Mesothelial cell of epicardium (in vitro differentiated cells): ENCODE results near the gene FNIP1. TPM values are rescaled to one million over a fixed set of nuclear protein-coding genes. Genes with fewer than 3 reads are reported as not detected.

Source experiments
- DNase-seq, 2 experiments: peaks; one replicate each; pipeline ENCODE4 v3.0.0; 2021; ENCODE audit warnings: low spot score in 2 of 2; ENCODE audit not compliant: unreplicated experiment in 2 of 2
- H3K27ac Mint-ChIP-seq: 2 replicates; pipeline ENCODE4 v1.8.0; 2021; ENCODE audit warnings: mixed read lengths
- H3K27me3 Mint-ChIP-seq: 2 replicates; pipeline ENCODE4 v1.8.0; 2021; ENCODE audit warnings: low read depth, mixed read lengths
- H3K36me3 Mint-ChIP-seq: 2 replicates; pipeline ENCODE4 v1.8.0; 2021; ENCODE audit warnings: mixed read lengths
- H3K4me1 Mint-ChIP-seq: 2 replicates; pipeline ENCODE4 v1.8.0; 2021; ENCODE audit warnings: mixed read lengths
- H3K4me3 Mint-ChIP-seq: 2 replicates; pipeline ENCODE4 v1.8.0; 2021; ENCODE audit warnings: mild to moderate bottlenecking, moderate library complexity, mixed read lengths
- H3K9me3 Mint-ChIP-seq: 2 replicates; pipeline ENCODE4 v1.8.0; 2021; ENCODE audit warnings: mixed read lengths
- CTCF ChIP-seq: fragments of 200-600 bp; sonication (generic); IDR thresholded peaks from one replicate; pipeline ENCODE4 v1.5.0; 2021; ENCODE audit warnings: antibody characterized with exemption; ENCODE audit not compliant: unreplicated experiment
- total RNA-seq: library from RNA; stranded (reverse); gene quantifications from 3 replicates; pipeline ENCODE4 v1.2.1, GENCODE V29; 2021

Gene FNIP1
- total RNA-seq, 1 donor from 2014 or later = 35.1 TPM

- H3K27me3 Mint-ChIP-seq = peaks cover 3% of the 10 kb centered on the region
- no peak for TF ChIP-seq CTCF
- no peaks in the 10 kb centered on the region for H3K36me3 Mint-ChIP-seq
- no peak overlapping the region for H3K4me3 Mint-ChIP-seq
- no peaks in the 10 kb centered on the region for H3K4me1 Mint-ChIP-seq
- no peak for DNase-seq
- H3K9me3 Mint-ChIP-seq = no peaks in the 10 kb centered on the region
- H3K27ac Mint-ChIP-seq = no peak overlapping the region
These were observed 13.9 kb upstream of the FNIP1 start for GRCh38 chr5:131810510-131811249.

GRCh38 chr5:131795879-131796792 lies 681 bp downstream of the FNIP1 start:
- Mint-ChIP-seq H3K27ac (peak overlapping the region; percentile 98), H3K36me3 (no peaks in the 10 kb centered on the region), H3K4me1 (peaks cover 28% of the 10 kb centered on the region), H3K9me3 (no peaks in the 10 kb centered on the region), H3K27me3 (peaks cover 7% of the 10 kb centered on the region), H3K4me3 (peak overlapping the region; percentile 91)
- peak; percentile 30 to 70 for DNase-seq
- no peak for TF ChIP-seq CTCF

- H3K9me3 Mint-ChIP-seq = no peaks in the 10 kb centered on the region
- H3K27ac Mint-ChIP-seq = peak overlapping the region; percentile 70
- H3K36me3 Mint-ChIP-seq = no peaks in the 10 kb centered on the region
- no peak for TF ChIP-seq CTCF
- H3K4me1 Mint-ChIP-seq = peaks cover 34% of the 10 kb centered on the region
- peak overlapping the region; percentile 91 for H3K4me3 Mint-ChIP-seq
- peaks cover under 1% of the 10 kb centered on the region for H3K27me3 Mint-ChIP-seq
- no peak for DNase-seq
These were observed 1.6 kb downstream of the FNIP1 start for GRCh38 chr5:131795228-131795627.

GRCh38 chr5:131794586-131794985 lies 2.2 kb downstream of the FNIP1 start:
- peak overlapping the region; percentile 54 for H3K27ac Mint-ChIP-seq
- no peaks in the 10 kb centered on the region for H3K27me3 Mint-ChIP-seq
- H3K36me3 Mint-ChIP-seq = no peaks in the 10 kb centered on the region
- H3K4me1 Mint-ChIP-seq = peaks cover 34% of the 10 kb centered on the region
- H3K9me3 Mint-ChIP-seq = peaks cover 2% of the 10 kb centered on the region
- DNase-seq = no peak
- H3K4me3 Mint-ChIP-seq = peak overlapping the region; percentile 28
- TF ChIP-seq CTCF = no peak

- TF ChIP-seq CTCF = no peak
- H3K4me3 Mint-ChIP-seq = no peak overlapping the region
- H3K9me3 Mint-ChIP-seq = peaks cover 8% of the 10 kb centered on the region
- peaks cover 33% of the 10 kb centered on the region for H3K4me1 Mint-ChIP-seq
- H3K27me3 Mint-ChIP-seq = no peaks in the 10 kb centered on the region
- no peak overlapping the region for H3K27ac Mint-ChIP-seq
- no peak for DNase-seq
- H3K36me3 Mint-ChIP-seq = peaks cover 3% of the 10 kb centered on the region
These were observed 3.9 kb downstream of the FNIP1 start for GRCh38 chr5:131792896-131793295.
